GM12878 (cell line): ENCODE data around the gene TGFB1. TPM values are rescaled to one million over a fixed set of nuclear protein-coding genes. Genes with fewer than 3 reads are reported as not detected.

Experiments used
- ATAC-seq: fragments of 200-7000 bp; cut with Tn5 transposase; 3 replicates; pipeline ENCODE4 v1.9.1; 2020; ENCODE audit warnings: mild to moderate bottlenecking, moderate library complexity
- BruUV-seq: library from RNA; stranded (reverse); fragments of 400-500 nt; replicated peaks from 2 replicates; lab custom pipeline; 2021; lab: Mats Ljungman, UMichigan
- CTCF ChIA-PET: fragments of 300-600 bp; sonication (Branson Sonifier 250); formaldehyde crosslinking; extraction: SDS; loops from one replicate; lab custom pipeline; 2021; ENCODE audit warnings: inconsistent platforms; lab: Yijun Ruan, JAX
- POLR2A ChIA-PET: fragments of 350-600 bp; formaldehyde crosslinking; extraction: SDS; loops from one replicate; lab custom pipeline; 2021; ENCODE audit warnings: inconsistent platforms; lab: Charles Lee
- RAD21 ChIA-PET: fragments of 300-600 bp; sonication (Branson Sonifier 250); formaldehyde crosslinking; loops from one replicate; lab custom pipeline; 2023; ENCODE audit warnings: antibody characterized with exemption; ENCODE audit not compliant: unreplicated experiment; lab: Charles Lee
- SMC1A ChIA-PET: fragments of 300-600 bp; sonication (Branson Sonifier 250); formaldehyde crosslinking; loops from one replicate; lab custom pipeline; 2023; ENCODE audit not compliant: unreplicated experiment, uncharacterized antibody; lab: Charles Lee
- DNase-seq: peaks from one replicate; pipeline ENCODE4 v3.0.0-alpha.2; 2011; ENCODE audit warnings: low read depth, low spot score
- FAIRE-seq: peaks from 3 replicates; lab custom pipeline; 2011; peaks lifted over from hg19 to GRCh38; lab: Jason Lieb, UNC
- H2AFZ ChIP-seq: 2 replicates; pipeline ENCODE4 v1.6.0; 2011; ENCODE audit warnings: low read depth, low read length, control low read depth; ENCODE audit not compliant: control insufficient read depth
- H3K27ac ChIP-seq: 2 replicates; pipeline ENCODE4 v1.5.1; 2011; ENCODE audit warnings: control low read depth; ENCODE audit not compliant: control insufficient read depth, insufficient read depth
- H3K27me3 ChIP-seq, 2 experiments: replicated peaks in 1 of 2; 2 replicates each; pipeline versions ENCODE4 v1.6.0 to v1.6.1; 2011; ENCODE audit warnings: low read length in 1 of 2; ENCODE audit not compliant: control insufficient read depth in 2 of 2, insufficient read depth in 2 of 2
- H3K36me3 ChIP-seq, 2 experiments: 2 replicates each; pipeline ENCODE4 v1.5.1; 2011; ENCODE audit warnings: low read length in 1 of 2; ENCODE audit not compliant: control insufficient read depth in 2 of 2, insufficient read depth in 2 of 2
- H3K4me1 ChIP-seq: 2 replicates; pipeline ENCODE4 v1.6.1; 2011; ENCODE audit warnings: mild to moderate bottlenecking, low read length, moderate library complexity, mixed read lengths; ENCODE audit not compliant: control insufficient read depth, insufficient read depth
- H3K4me2 ChIP-seq: 2 replicates; pipeline ENCODE4 v1.6.0; 2011; ENCODE audit warnings: control low read depth; ENCODE audit not compliant: control insufficient read depth, insufficient read depth
- H3K4me3 ChIP-seq: fragments of 200-600 bp; sonication (generic); 2 replicates; pipeline ENCODE4 v1.5.1; 2016
- H3K79me2 ChIP-seq: 2 replicates; pipeline ENCODE4 v1.6.0; 2011; ENCODE audit warnings: low read length; ENCODE audit not compliant: control insufficient read depth, insufficient read depth
- H3K9ac ChIP-seq: 2 replicates; pipeline ENCODE4 v1.8.0; 2011; ENCODE audit warnings: low read length, control low read depth, mixed read lengths; ENCODE audit not compliant: control insufficient read depth, insufficient read depth
- H3K9me3 ChIP-seq: replicated peaks from 3 replicates; pipeline ENCODE4 v1.5.1; 2011; ENCODE audit warnings: mild to moderate bottlenecking, low read length; ENCODE audit not compliant: control insufficient read depth, insufficient read depth
- H4K20me1 ChIP-seq: 2 replicates; pipeline ENCODE4 v1.6.0; 2011; ENCODE audit not compliant: control insufficient read depth, insufficient read depth
- ATF7 ChIP-seq: fragments of 450-650 bp; IDR thresholded peaks from 2 replicates; pipeline ENCODE4 v1.6.1; 2016; ENCODE audit warnings: low read depth, mild to moderate bottlenecking
- CHD1 ChIP-seq: IDR thresholded peaks from 2 replicates; pipeline ENCODE4 v1.6.1; 2012; ENCODE audit warnings: low read depth, low read length, improper control_type of control experiment
- LARP7 ChIP-seq: fragments of 450-650 bp; IDR thresholded peaks from 2 replicates; pipeline ENCODE4 v1.6.1; 2017; ENCODE audit warnings: mild to moderate bottlenecking
- PAX5 ChIP-seq: IDR thresholded peaks from 2 replicates; pipeline ENCODE4 v1.6.1; 2011; ENCODE audit warnings: low read depth, low read length, borderline replicate concordance
- PAX8 ChIP-seq: fragments of 450-650 bp; IDR thresholded peaks from 2 replicates; pipeline ENCODE4 v1.6.1; 2017; ENCODE audit warnings: mild to moderate bottlenecking, moderate library complexity
- POLR2A ChIP-seq: IDR thresholded peaks from 2 replicates; pipeline ENCODE4 v1.6.1; 2011; ENCODE audit warnings: low read depth, mild to moderate bottlenecking, low read length
- WGBS: methylation state at CpG from one replicate; pipeline ENCODE4 v1.1.6; 2016; ENCODE audit warnings: low lambda C conversion rate; ENCODE audit not compliant: insufficient replicate concordance, insufficient coverage; ENCODE audit errors: missing lambda C conversion rate; 5-methylcytosine and 5-hydroxymethylcytosine counted together
- in situ Hi-C: fragments of 300-500 bp; cut with MboI; formaldehyde crosslinking; loops from 9 replicates; pipeline ENCODE4 v1.14.3; 2018; ENCODE audit warnings: mixed read lengths
- intact Hi-C: fragments of 100-400 bp; cut with micrococcal nuclease; formaldehyde crosslinking; loops from one replicate; pipeline ENCODE4 v1.14.2; 2022; ENCODE audit not compliant: unreplicated experiment
- polyA plus RNA-seq, 11 experiments: library from polyadenylated mRNA; depleted of rRNA in 4 of 11; unstranded in 6 of 11; stranded (reverse) in 5 of 11; fragments of >200 nt; fragmentation: Nextera tagmentation in 4 of 11; fragmentation: Illumina TruSeq in 1 of 11; extraction: Ambion mirVana in 4 of 11; extraction: Trizol in 1 of 11; gene quantifications; 1 replicate in 1 of 11; 2 replicates in 10 of 11; pipeline versions ENCODE4 v1.2.1 to v1.2.3, GENCODE V29; 2011 to 2016; ENCODE audit warnings: inconsistent platforms in 2 of 11, missing spikeins in 2 of 11, low read depth in 1 of 11
- total RNA-seq, 4 experiments: library from RNA; depleted of rRNA in 3 of 4; stranded (reverse); fragments of >200 nt in 3 of 4; fragmentation: Illumina TruSeq in 1 of 4; extraction: Trizol in 1 of 4; gene quantifications; 2 replicates each; pipeline versions ENCODE4 v1.2.1 to v1.2.3, GENCODE V29; 2013 to 2021
- TF ChIP-seq, protein P1 (sequence below): IDR thresholded peaks from 2 replicates; pipeline ENCODE4 v1.6.1; 2012; ENCODE audit warnings: low read depth, low read length, improper control_type of control experiment
- TF ChIP-seq, protein P2 (sequence below): fragments of 450-650 bp; IDR thresholded peaks from 2 replicates; pipeline ENCODE4 v1.6.1; 2017; ENCODE audit warnings: mild to moderate bottlenecking

Gene TGFB1
- total and polyA plus RNA-seq, 10 of the 15 experiments (the other 5 are each of a cell fraction or from before 2014, with no cell fraction given): 0.23 to 120 (median 10.9) TPM

DNA sequence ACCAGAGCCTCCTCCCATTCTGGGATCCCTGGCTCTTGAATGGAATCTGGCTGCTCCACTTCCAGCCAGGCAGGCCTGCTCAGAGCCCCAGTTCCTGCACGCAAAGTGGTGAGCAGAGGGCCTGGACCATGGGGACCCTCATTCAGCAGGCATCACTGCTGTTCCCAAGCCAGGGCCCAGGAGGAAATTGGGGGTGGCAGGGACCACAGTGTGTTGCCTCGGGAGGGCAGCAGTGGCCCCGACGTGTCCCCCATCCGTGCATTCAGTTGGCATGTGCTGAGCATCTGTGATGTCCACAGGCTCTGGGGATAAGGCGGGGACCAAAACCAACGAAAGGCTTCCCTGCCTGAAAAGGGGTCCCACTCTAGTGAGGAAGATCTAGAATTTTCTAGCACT is 32.5 kb downstream of the TGFB1 start:
- H2AFZ ChIP-seq: no peak overlapping the region
- WGBS: 84% methylated on average over 7 of the region's 7 CpGs
- H4K20me1 ChIP-seq: no peaks in the 10 kb centered on the region
- in situ Hi-C loops: no loop called here
- H3K4me1 ChIP-seq: peaks cover 6% of the 10 kb centered on the region
- RAD21 ChIA-PET: no interaction called here
- ATAC-seq (no peak), FAIRE-seq (no peak), DNase-seq (no peak)
- H3K36me3 ChIP-seq: peaks cover 16 to 39% of the 10 kb centered on the region in 2 experiments
- no peaks in the 10 kb centered on the region; the same call in 1 of the 2 replicates for H3K79me2 ChIP-seq
- no TSS peak for BruUV-seq
- no peak overlapping the region for H3K9ac ChIP-seq
- no peak overlapping the region for H3K4me2 ChIP-seq
- no peak for TF ChIP-seq CHD1
- TF ChIP-seq PAX8: no peak
- no peak for TF ChIP-seq LARP7
- TF ChIP-seq, protein P1, sequence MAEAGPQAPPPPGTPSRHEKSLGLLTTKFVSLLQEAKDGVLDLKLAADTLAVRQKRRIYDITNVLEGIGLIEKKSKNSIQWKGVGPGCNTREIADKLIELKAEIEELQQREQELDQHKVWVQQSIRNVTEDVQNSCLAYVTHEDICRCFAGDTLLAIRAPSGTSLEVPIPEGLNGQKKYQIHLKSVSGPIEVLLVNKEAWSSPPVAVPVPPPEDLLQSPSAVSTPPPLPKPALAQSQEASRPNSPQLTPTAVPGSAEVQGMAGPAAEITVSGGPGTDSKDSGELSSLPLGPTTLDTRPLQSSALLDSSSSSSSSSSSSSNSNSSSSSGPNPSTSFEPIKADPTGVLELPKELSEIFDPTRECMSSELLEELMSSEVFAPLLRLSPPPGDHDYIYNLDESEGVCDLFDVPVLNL: no peak
- no peak for TF ChIP-seq ATF7
- peak; percentile 73 for TF ChIP-seq POLR2A
- TF ChIP-seq PAX5: no peak
- TF ChIP-seq, protein P2, sequence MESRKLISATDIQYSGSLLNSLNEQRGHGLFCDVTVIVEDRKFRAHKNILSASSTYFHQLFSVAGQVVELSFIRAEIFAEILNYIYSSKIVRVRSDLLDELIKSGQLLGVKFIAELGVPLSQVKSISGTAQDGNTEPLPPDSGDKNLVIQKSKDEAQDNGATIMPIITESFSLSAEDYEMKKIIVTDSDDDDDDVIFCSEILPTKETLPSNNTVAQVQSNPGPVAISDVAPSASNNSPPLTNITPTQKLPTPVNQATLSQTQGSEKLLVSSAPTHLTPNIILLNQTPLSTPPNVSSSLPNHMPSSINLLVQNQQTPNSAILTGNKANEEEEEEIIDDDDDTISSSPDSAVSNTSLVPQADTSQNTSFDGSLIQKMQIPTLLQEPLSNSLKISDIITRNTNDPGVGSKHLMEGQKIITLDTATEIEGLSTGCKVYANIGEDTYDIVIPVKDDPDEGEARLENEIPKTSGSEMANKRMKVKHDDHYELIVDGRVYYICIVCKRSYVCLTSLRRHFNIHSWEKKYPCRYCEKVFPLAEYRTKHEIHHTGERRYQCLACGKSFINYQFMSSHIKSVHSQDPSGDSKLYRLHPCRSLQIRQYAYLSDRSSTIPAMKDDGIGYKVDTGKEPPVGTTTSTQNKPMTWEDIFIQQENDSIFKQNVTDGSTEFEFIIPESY: no peak
- H3K4me3 ChIP-seq: no peak overlapping the region
- POLR2A ChIA-PET: no interaction called here
- no peaks in the 10 kb centered on the region for H3K27me3 ChIP-seq
- SMC1A ChIA-PET: interaction anchor here (1.2 kb wide), 1 partner anchor 15 kb away, joined by 3 read pairs; no protein-coding TSS in a partner anchor
- intact Hi-C loops: no loop called here
- CTCF ChIA-PET: interaction anchor here (0.6 to 1.3 kb wide), 2 partner anchors 59 to 74 kb away, joined by 3 read pairs; no protein-coding TSS in a partner anchor
- no peak overlapping the region for H3K27ac ChIP-seq
- no peaks in the 10 kb centered on the region for H3K9me3 ChIP-seq
